Peyer's patch (tissue), 4 donors: ENCODE results near the gene USP50. TPM values are rescaled to one million over a fixed set of nuclear protein-coding genes. Genes with fewer than 3 reads are reported as not detected.
"Not testable (repeated sequence)": the region's sequence is repeated elsewhere in the genome, so short reads cannot be mapped to it uniquely, and the experiment has no call there.

Source experiments
- DNase-seq, 3 donors: peaks; one replicate each; pipeline ENCODE4 v3.0.0-alpha.2; 2017 to 2019
- H3K27ac ChIP-seq, 4 donors: fragments of 200-600 bp; sonication (generic); one replicate each; pipeline ENCODE4 v1.5.1; 2016 to 2019
- H3K27me3 ChIP-seq, 2 donors: fragments of 200-600 bp; sonication (generic); one replicate each; pipeline ENCODE4 v1.5.1; 2019
- H3K36me3 ChIP-seq, 3 donors: fragments of 200-600 bp; sonication (generic); one replicate each; pipeline ENCODE4 v1.5.1; 2016 to 2019
- H3K4me1 ChIP-seq, 4 donors: fragments of 200-600 bp; sonication (generic); one replicate each; pipeline ENCODE4 v1.5.1; 2016 to 2019
- H3K4me3 ChIP-seq, 4 donors: fragments of 200-600 bp; sonication (generic); 1 replicate in 3 of 4; 2 replicates in 1 of 4; pipeline ENCODE4 v1.5.1; 2016 to 2019; ENCODE audit warnings: mild to moderate bottlenecking in 1 of 4
- H3K9me3 ChIP-seq, 4 donors: fragments of 200-600 bp; sonication (generic); one replicate each; pipeline ENCODE4 v1.5.1; 2016 to 2019; ENCODE audit warnings: mild to moderate bottlenecking in 1 of 4
- CTCF ChIP-seq, 6 experiments: fragments of 450-650 bp in 4 of 6; fragments of 200-600 bp in 2 of 6; sonication (generic) in 1 of 6; IDR thresholded peaks; one replicate each; pipeline ENCODE4 v1.5.1; 2017 to 2019; ENCODE audit warnings: antibody characterized with exemption in 6 of 6, mild to moderate bottlenecking in 3 of 6, moderate library complexity in 1 of 6
- POLR2A ChIP-seq, 2 donors: fragments of 450-650 bp; IDR thresholded peaks; one replicate each; pipeline ENCODE4 v1.5.1; 2017; ENCODE audit warnings: antibody characterized with exemption in 2 of 2, mild to moderate bottlenecking in 2 of 2, moderate library complexity in 2 of 2
- total RNA-seq, 4 donors: library from RNA; depleted of rRNA; stranded (reverse); fragments of >200 nt; gene quantifications; one replicate each; pipeline ENCODE4 v1.1.0, GENCODE V29; 2016

USP50 gene
- total RNA-seq, 4 donors from 2014 or later, result not detected

GRCh38 chr15:50501815-50502214 lies 44.7 kb downstream of the USP50 start:
- H3K27me3 ChIP-seq, result no peaks in the 10 kb centered on the region
- H3K9me3 ChIP-seq, result no peaks in the 10 kb centered on the region
- no peak for DNase-seq
- H3K27ac ChIP-seq, result no peak overlapping the region
- no peak overlapping the region for H3K4me3 ChIP-seq
- no peaks in the 10 kb centered on the region for H3K4me1 ChIP-seq
- peaks cover 0 to 63% (median 0%) of the 10 kb centered on the region in 3 donors for H3K36me3 ChIP-seq
- TF ChIP-seq CTCF (IDR thresholded peaks at IDR 0.05) (no peak), POLR2A (IDR thresholded peaks at IDR 0.05) (no peak)

GRCh38 chr15:50500352-50500751 lies 46.1 kb downstream of the USP50 start:
- peaks cover 0 to 77% (median 0%) of the 10 kb centered on the region in 3 donors for H3K36me3 ChIP-seq
- DNase-seq, result no peak
- no peak for TF ChIP-seq CTCF (IDR thresholded peaks at IDR 0.05)
- TF ChIP-seq POLR2A (IDR thresholded peaks at IDR 0.05), result no peak
- no peaks in the 10 kb centered on the region for H3K27me3 ChIP-seq
- H3K27ac ChIP-seq, result no peak overlapping the region
- H3K4me3 ChIP-seq, result no peak overlapping the region
- H3K9me3 ChIP-seq, result no peaks in the 10 kb centered on the region
- no peaks in the 10 kb centered on the region for H3K4me1 ChIP-seq

GRCh38 chr15:50496692-50497091 lies 49.8 kb downstream of the USP50 start:
- DNase-seq, result no peak
- no peaks in the 10 kb centered on the region for H3K27me3 ChIP-seq
- H3K4me3 ChIP-seq, result no peak overlapping the region
- H3K4me1 ChIP-seq, result no peaks in the 10 kb centered on the region
- peaks cover 0 to 95% (median 0%) of the 10 kb centered on the region in 3 donors for H3K36me3 ChIP-seq
- no peak overlapping the region for H3K27ac ChIP-seq
- no peak for TF ChIP-seq POLR2A (IDR thresholded peaks at IDR 0.05)
- TF ChIP-seq CTCF (IDR thresholded peaks at IDR 0.05), result no peak
- H3K9me3 ChIP-seq, result no peaks in the 10 kb centered on the region

- not testable (repeated sequence) for DNase-seq, H3K27me3 ChIP-seq, H3K9me3 ChIP-seq, H3K4me3 ChIP-seq, H3K4me1 ChIP-seq, H3K27ac ChIP-seq
- H3K36me3 ChIP-seq, result peaks cover 0 to 96% (median 0%) of the 10 kb centered on the region in 3 donors
These were observed 51.9 kb downstream of the USP50 start for GRCh38 chr15:50494547-50494946.

GRCh38 chr15:50493625-50494024 lies 52.8 kb downstream of the USP50 start:
- Histone ChIP-seq H3K27me3 (no peaks in the 10 kb centered on the region), H3K27ac (no peak overlapping the region), H3K4me1 (no peaks in the 10 kb centered on the region), H3K9me3 (no peaks in the 10 kb centered on the region), H3K4me3 (no peak overlapping the region), H3K36me3 (peaks cover 0 to 87% (median 0%) of the 10 kb centered on the region in 3 donors)
- DNase-seq, result no peak
- TF ChIP-seq POLR2A (IDR thresholded peaks at IDR 0.05), result no peak
- TF ChIP-seq CTCF (IDR thresholded peaks at IDR 0.05), result no peak

GRCh38 chr15:50487287-50487686 lies 59.2 kb downstream of the USP50 start:
- Histone ChIP-seq H3K4me1 (no peaks in the 10 kb centered on the region), H3K27me3 (no peaks in the 10 kb centered on the region), H3K36me3 (peaks cover 0 to 82% (median 0%) of the 10 kb centered on the region in 3 donors), H3K4me3 (no peak overlapping the region), H3K9me3 (no peaks in the 10 kb centered on the region), H3K27ac (no peak overlapping the region)
- TF ChIP-seq POLR2A (IDR thresholded peaks at IDR 0.05) (no peak), CTCF (IDR thresholded peaks at IDR 0.05) (no peak)
- no peak for DNase-seq
